D721Med (cell line): Measurements from ENCODE around the gene TANGO2.

Experiments
- DNase-seq: peaks from one replicate; pipeline ENCODE4 v3.0.0; 2011; ENCODE audit warnings: low spot score; ENCODE audit not compliant: insufficient read length
- FAIRE-seq: peaks from 2 replicates; lab custom pipeline; 2011; peaks lifted over from hg19 to GRCh38; lab: Jason Lieb, UNC
- CTCF ChIP-seq: IDR thresholded peaks from 2 replicates; pipeline ENCODE4 v1.5.1; 2012; ENCODE audit warnings: mild to moderate bottlenecking, control low read depth; ENCODE audit not compliant: insufficient read depth; ENCODE audit errors: missing control alignments

The TANGO2 gene

GRCh38 chr22:19974935-19975706 is 45.8 kb upstream of the TANGO2 start:
- DNase-seq = no peak
- FAIRE-seq = no peak
- TF ChIP-seq CTCF = no peak

GRCh38 chr22:19975707-19976035 is 45.2 kb upstream of the TANGO2 start:
- FAIRE-seq (no peak), DNase-seq (no peak)
- TF ChIP-seq CTCF = no peak

- FAIRE-seq = no peak
- TF ChIP-seq CTCF = no peak
- DNase-seq = no peak
Measured at GRCh38 chr22:19976671-19977070, 44.2 kb upstream of the TANGO2 start.

GRCh38 chr22:19977296-19978243 is 43.3 kb upstream of the TANGO2 start:
- no peak for TF ChIP-seq CTCF
- no peak for FAIRE-seq

GRCh38 chr22:19978748-19979147 is 42.2 kb upstream of the TANGO2 start:
- DNase-seq (no peak), FAIRE-seq (no peak)
- no peak for TF ChIP-seq CTCF

More at GRCh38 chr22:19977296-19978243, 43.3 kb upstream of the TANGO2 start:
- DNase-seq = no peak

GRCh38 chr22:19979712-19980493 is 41.0 kb upstream of the TANGO2 start:
- FAIRE-seq (no peak), DNase-seq (no peak)
- no peak for TF ChIP-seq CTCF
